BJ (cell line): Measurements from ENCODE around the gene AKR1D1. TPM values are rescaled to one million over a fixed set of nuclear protein-coding genes. Genes with fewer than 3 reads are reported as not detected.

Experiments used
- CTCF ChIA-PET: fragments of 350-600 bp; formaldehyde crosslinking; extraction: SDS; loops from one replicate; lab custom pipeline; 2021; ENCODE audit warnings: antibody characterized with exemption, inconsistent platforms; lab: Yijun Ruan, JAX
- POLR2A ChIA-PET: fragments of 300-600 bp; sonication (Branson Sonifier 250); formaldehyde crosslinking; extraction: SDS; loops from one replicate; lab custom pipeline; 2021; ENCODE audit warnings: antibody characterized with exemption; lab: Charles Lee
- DNase-seq: peaks from one replicate; pipeline ENCODE4 v3.0.0-alpha.2; 2011; ENCODE audit warnings: low read depth
- H3K27me3 ChIP-seq: 2 replicates; pipeline ENCODE4 v1.6.0; 2011; ENCODE audit warnings: low read length; ENCODE audit not compliant: control insufficient read depth, insufficient read depth
- H3K36me3 ChIP-seq: 2 replicates; pipeline ENCODE4 v1.5.1; 2011; ENCODE audit warnings: low read length; ENCODE audit not compliant: control insufficient read depth, insufficient read depth
- H3K4me3 ChIP-seq: 2 replicates; pipeline ENCODE4 v1.5.1; 2011; ENCODE audit warnings: low read depth, mild to moderate bottlenecking, control low read depth, low read length
- CTCF ChIP-seq: IDR thresholded peaks from 2 replicates; pipeline ENCODE4 v1.5.1; 2011; ENCODE audit warnings: low read depth, mild to moderate bottlenecking, control low read depth, inconsistent platforms, low read length, moderate library complexity; ENCODE audit not compliant: insufficient read depth
- polyA plus RNA-seq: library from polyadenylated mRNA; depleted of rRNA; stranded (reverse); fragments of >200 nt; gene quantifications from 2 replicates; pipeline ENCODE4 v1.2.3, GENCODE V29; 2011

Gene AKR1D1
- polyA plus RNA-seq, 1 experiment: not detected

- ChIA-PET POLR2A (no interaction called here), CTCF (no interaction called here)
- Histone ChIP-seq H3K36me3 (no peaks in the 10 kb centered on the region), H3K27me3 (no peaks in the 10 kb centered on the region), H3K4me3 (no peak overlapping the region)
- DNase-seq: no peak
- no peak for TF ChIP-seq CTCF
Observed at GRCh38 chr7:138127996-138128395, 51.7 kb downstream of the AKR1D1 start.

- no peak for DNase-seq
- ChIA-PET CTCF (no interaction called here), POLR2A (no interaction called here)
- Histone ChIP-seq H3K27me3 (no peaks in the 10 kb centered on the region), H3K36me3 (no peaks in the 10 kb centered on the region), H3K4me3 (no peak overlapping the region)
- no peak for TF ChIP-seq CTCF
Observed at GRCh38 chr7:138129551-138130165, 53.4 kb downstream of the AKR1D1 start.

GRCh38 chr7:138137423-138138171, 61.3 kb downstream of the AKR1D1 start:
- no peaks in the 10 kb centered on the region for H3K36me3 ChIP-seq
- TF ChIP-seq CTCF: no peak
- DNase-seq: no peak
- no peak overlapping the region for H3K4me3 ChIP-seq
- CTCF ChIA-PET: no interaction called here
- no peaks in the 10 kb centered on the region for H3K27me3 ChIP-seq
- POLR2A ChIA-PET: no interaction called here

GRCh38 chr7:138138244-138138643, 62.0 kb downstream of the AKR1D1 start:
- Histone ChIP-seq H3K27me3 (no peaks in the 10 kb centered on the region), H3K36me3 (no peaks in the 10 kb centered on the region), H3K4me3 (no peak overlapping the region)
- DNase-seq: no peak
- ChIA-PET CTCF (no interaction called here), POLR2A (no interaction called here)
- TF ChIP-seq CTCF: no peak

- no peaks in the 10 kb centered on the region for H3K27me3 ChIP-seq
- CTCF ChIA-PET: interaction anchor here (0.6 kb wide), 1 partner anchor 1863 kb away, joined by 3 read pairs; no protein-coding TSS in a partner anchor
- no peak for TF ChIP-seq CTCF
- no peak overlapping the region for H3K4me3 ChIP-seq
- POLR2A ChIA-PET: no interaction called here
- no peak for DNase-seq
- H3K36me3 ChIP-seq: no peaks in the 10 kb centered on the region
Observed at GRCh38 chr7:138142583-138143201, 66.4 kb downstream of the AKR1D1 start.
